ENCODE measurements around the gene INVS. TPM values are rescaled to one million over a fixed set of nuclear protein-coding genes. Genes with fewer than 3 reads are reported as not detected.

Gene INVS
- total and polyA plus RNA-seq, 2 of the 4 experiments (the other 2 are of a cell fraction), result 9.2 to 33.5 TPM

DNA sequence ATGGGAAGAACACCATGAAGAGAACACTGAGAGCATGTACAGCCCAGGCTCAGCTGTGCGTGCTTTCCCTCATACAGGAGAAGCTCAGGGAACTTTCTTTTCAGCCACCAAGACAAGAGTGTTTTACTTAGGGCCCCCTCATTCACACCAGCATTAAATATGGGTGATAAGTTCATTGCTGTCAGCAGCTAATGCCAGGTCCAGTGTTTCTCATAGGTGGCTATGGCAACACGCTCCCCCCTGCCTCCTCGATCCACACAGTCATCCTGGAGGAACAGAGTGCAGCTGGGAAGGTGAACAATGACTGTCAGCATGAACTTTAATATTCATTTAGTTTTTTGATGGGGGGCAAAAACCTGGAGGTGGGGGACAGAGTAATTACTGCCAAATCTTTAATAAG lies 199.3 kb downstream of the INVS start:
- H3K27ac ChIP-seq (ENCODE audit: insufficient read depth, low read length), result no peak overlapping the region
- no peaks in the 10 kb centered on the region for H3K4me1 ChIP-seq (ENCODE audit: control insufficient read depth, insufficient read depth, low read length)
- H2BK15ac ChIP-seq (ENCODE audit: low read depth, low read length), result no peak overlapping the region
- H3K4me2 ChIP-seq (ENCODE audit: low read depth, low read length), result no peak overlapping the region
- in situ Hi-C loops (cut with MboI; ENCODE audit: low sequenced_read_pairs), result no loop called here
- POLR2A ChIA-PET (ENCODE audit: unreplicated experiment), result no interaction called here
- CTCF ChIA-PET, result no interaction called here
- H3K36me3 ChIP-seq (ENCODE audit: control insufficient read depth, insufficient read depth, low read length), result peaks cover 47% of the 10 kb centered on the region
- H3K56ac ChIP-seq (ENCODE audit: extremely low read depth, insufficient read depth, low read length), result no peak overlapping the region
- dilution Hi-C loops (cut with HindIII; ENCODE audit: low sequenced_read_pairs, unreplicated experiment), result no loop called here
- no peak overlapping the region for H4K5ac ChIP-seq (ENCODE audit: low read depth, low read length)
- TF ChIP-seq CHD1 (IDR thresholded peaks at IDR 0.05; ENCODE audit: low read depth, low read length) (no peak), MAZ (IDR thresholded peaks at IDR 0.05; ENCODE audit: borderline replicate concordance, low read depth, low read length) (no peak), RFX5 (IDR thresholded peaks at IDR 0.05; ENCODE audit: low read depth, low read length) (no peak), MXI1 (IDR thresholded peaks at IDR 0.05; ENCODE audit: borderline replicate concordance, low read depth, low read length) (no peak)
- TF ChIP-seq, protein P1, sequence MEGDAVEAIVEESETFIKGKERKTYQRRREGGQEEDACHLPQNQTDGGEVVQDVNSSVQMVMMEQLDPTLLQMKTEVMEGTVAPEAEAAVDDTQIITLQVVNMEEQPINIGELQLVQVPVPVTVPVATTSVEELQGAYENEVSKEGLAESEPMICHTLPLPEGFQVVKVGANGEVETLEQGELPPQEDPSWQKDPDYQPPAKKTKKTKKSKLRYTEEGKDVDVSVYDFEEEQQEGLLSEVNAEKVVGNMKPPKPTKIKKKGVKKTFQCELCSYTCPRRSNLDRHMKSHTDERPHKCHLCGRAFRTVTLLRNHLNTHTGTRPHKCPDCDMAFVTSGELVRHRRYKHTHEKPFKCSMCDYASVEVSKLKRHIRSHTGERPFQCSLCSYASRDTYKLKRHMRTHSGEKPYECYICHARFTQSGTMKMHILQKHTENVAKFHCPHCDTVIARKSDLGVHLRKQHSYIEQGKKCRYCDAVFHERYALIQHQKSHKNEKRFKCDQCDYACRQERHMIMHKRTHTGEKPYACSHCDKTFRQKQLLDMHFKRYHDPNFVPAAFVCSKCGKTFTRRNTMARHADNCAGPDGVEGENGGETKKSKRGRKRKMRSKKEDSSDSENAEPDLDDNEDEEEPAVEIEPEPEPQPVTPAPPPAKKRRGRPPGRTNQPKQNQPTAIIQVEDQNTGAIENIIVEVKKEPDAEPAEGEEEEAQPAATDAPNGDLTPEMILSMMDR (conservative IDR thresholded peaks at IDR 0.05; ENCODE audit: low read depth, low read length), result no peak
- TF ChIP-seq, protein P2, sequence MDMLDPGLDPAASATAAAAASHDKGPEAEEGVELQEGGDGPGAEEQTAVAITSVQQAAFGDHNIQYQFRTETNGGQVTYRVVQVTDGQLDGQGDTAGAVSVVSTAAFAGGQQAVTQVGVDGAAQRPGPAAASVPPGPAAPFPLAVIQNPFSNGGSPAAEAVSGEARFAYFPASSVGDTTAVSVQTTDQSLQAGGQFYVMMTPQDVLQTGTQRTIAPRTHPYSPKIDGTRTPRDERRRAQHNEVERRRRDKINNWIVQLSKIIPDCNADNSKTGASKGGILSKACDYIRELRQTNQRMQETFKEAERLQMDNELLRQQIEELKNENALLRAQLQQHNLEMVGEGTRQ (IDR thresholded peaks at IDR 0.05; ENCODE audit: low read depth, low read length), result no peak
- no peak overlapping the region for H4K8ac ChIP-seq (ENCODE audit: low read depth in 2 of 2, low read length in 2 of 2)
- no peak overlapping the region for H2BK5ac ChIP-seq (ENCODE audit: low read depth, low read length, poor library complexity, severe bottlenecking)
- ATAC-seq (ENCODE audit: low read depth), result no peak
- no peak overlapping the region for H4K91ac ChIP-seq (ENCODE audit: insufficient read depth, low read depth, low read length)
- no peak overlapping the region for H3K14ac ChIP-seq (replicated peaks; ENCODE audit: low read depth, low read length)
- no peak overlapping the region for H3K18ac ChIP-seq (ENCODE audit: low read depth, low read length)
- H2BK20ac ChIP-seq (ENCODE audit: low read depth, low read length), result no peak overlapping the region
- no peaks in the 10 kb centered on the region for H3K27me3 ChIP-seq (ENCODE audit: control insufficient read depth, insufficient read depth, low read length)
- H3K9ac ChIP-seq (ENCODE audit: low read depth, low read length), result no peak overlapping the region
- no CpG with 5 or more reads among the region's 3 CpGs for WGBS, 2 experiments (ENCODE audit: extremely low coverage in 2 of 2, insufficient read length in 1 of 2)
- no peak overlapping the region for H3K23ac ChIP-seq (ENCODE audit: low read depth, low read length)
- H3K9me3 ChIP-seq (ENCODE audit: control insufficient read depth, insufficient read depth, low read length), result no peaks in the 10 kb centered on the region
- H2BK120ac ChIP-seq (ENCODE audit: low read depth, low read length), result no peak overlapping the region
- H3K9me1 ChIP-seq (ENCODE audit: insufficient read depth, low read length), result peaks cover 14% of the 10 kb centered on the region; the same call in 1 of the 2 replicates
- no peak for DNase-seq
- BruUV-seq (replicated peaks), result no TSS peak
- no peak overlapping the region for H2AK5ac ChIP-seq (ENCODE audit: low read depth, low read length)
- no peak overlapping the region for H3K4me3 ChIP-seq (ENCODE audit: insufficient read depth, low read depth, low read length)
- H2AFZ ChIP-seq (replicated peaks; ENCODE audit: low read length, poor library complexity), result no peak overlapping the region
- H3K4ac ChIP-seq (ENCODE audit: low read depth, low read length), result no peak overlapping the region
- intact Hi-C loops (cut with micrococcal nuclease), result loop anchor here (10.0 kb wide), 1 partner anchor 174 kb away; no protein-coding TSS in a partner anchor
- H3K79me1 ChIP-seq (ENCODE audit: low read depth in 1 of 2, low read length in 2 of 2), result peaks cover 21 to 39% of the 10 kb centered on the region in 2 experiments
- no peak overlapping the region for H2AK9ac ChIP-seq (replicated peaks; ENCODE audit: low read depth, low read length, poor library complexity)
- peaks cover 5% of the 10 kb centered on the region for H4K20me1 ChIP-seq (ENCODE audit: insufficient read depth, low read length)
